Urothelium cell line (cell line): ENCODE measurements around the gene CNOT6.
A peak's percentile ranks its signal among the peaks of the same experiment; 100 is the strongest.
"Not testable (repeated sequence)": the region's sequence is repeated elsewhere in the genome, so short reads cannot be mapped to it uniquely, and the experiment has no call there.

Experiments
- DNase-seq: peaks from one replicate; pipeline ENCODE4 v3.0.0; 2011; ENCODE audit warnings: low spot score, mixed read lengths
- FAIRE-seq: peaks from 2 replicates; lab custom pipeline; 2011; peaks lifted over from hg19 to GRCh38; lab: Jason Lieb, UNC

Gene CNOT6

DNA sequence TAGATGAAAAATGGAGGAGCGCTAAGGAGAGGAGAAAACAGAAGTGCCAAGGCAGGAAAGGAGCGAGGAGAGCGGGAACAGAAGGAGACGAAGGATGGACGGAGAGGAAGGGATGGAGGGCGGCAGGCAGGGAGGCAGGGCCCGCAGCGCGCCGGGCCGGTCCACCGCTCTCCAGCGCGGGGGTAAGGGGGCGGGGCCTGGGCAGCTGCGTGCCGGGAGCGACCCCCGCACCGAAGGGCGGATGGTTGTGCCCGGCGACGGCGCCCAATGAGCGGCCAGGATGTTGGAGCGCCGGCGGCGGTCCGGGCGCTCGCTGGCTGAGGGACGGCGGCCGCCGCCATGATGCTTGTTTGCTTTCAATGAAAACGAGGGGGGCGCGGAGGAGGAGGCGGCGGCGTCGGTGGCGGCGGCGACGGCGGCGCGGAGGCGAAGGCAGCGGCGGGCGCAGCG lies at the start of gene CNOT6:
Gene CNOT6 (plus strand): TSS at position 320 of the 450 bp plus-strand sequence. CDS start 34,898 bp downstream, outside the sequence.
- DNase-seq (peak; percentile 99), FAIRE-seq (peak; percentile 78)

- DNase-seq = no peak
- FAIRE-seq = no peak
Observed at GRCh38 chr5:180454752-180455151, 39.4 kb upstream of the CNOT6 start.

DNA sequence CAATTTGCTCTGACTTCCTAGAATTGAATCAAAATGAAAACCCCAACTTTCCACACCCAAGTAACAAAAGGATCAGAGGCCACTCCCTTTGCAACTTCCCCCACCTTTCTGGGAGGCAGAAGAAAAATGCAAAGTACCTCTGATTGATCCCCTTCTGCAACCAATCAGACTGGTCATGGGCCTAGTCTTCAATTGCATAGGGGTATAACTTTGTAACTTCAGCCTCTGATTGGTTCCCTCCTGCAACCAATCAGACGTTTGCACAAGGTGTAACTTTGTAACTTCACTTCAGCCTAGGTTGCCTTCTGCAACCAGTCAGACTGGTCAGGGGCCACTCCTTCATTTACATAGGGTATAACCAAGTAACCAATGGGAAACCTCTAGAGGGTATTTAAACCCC lies 38.3 kb upstream of the CNOT6 start:
- FAIRE-seq = no peak
- no peak for DNase-seq

DNA sequence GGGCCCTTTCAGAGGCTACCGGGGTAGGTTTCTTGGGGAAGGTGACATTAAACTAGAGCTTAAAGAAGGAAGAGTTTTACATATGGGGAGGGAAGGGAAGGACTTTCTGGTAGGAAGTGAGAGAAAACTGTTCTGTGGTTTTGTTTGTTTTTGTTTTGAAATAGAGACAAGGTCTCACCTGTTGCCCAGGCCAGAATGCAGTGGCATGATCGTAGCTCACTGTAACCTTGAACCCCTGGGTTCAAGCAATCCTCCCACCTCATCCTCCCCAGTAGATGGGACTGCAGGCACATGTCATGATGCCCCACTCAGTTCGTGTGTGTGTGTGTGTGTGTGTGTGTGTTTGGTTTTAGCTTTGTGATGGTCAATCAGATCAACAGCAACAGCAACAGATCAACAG lies 37.4 kb upstream of the CNOT6 start:
- DNase-seq (no peak), FAIRE-seq (no peak)

DNA sequence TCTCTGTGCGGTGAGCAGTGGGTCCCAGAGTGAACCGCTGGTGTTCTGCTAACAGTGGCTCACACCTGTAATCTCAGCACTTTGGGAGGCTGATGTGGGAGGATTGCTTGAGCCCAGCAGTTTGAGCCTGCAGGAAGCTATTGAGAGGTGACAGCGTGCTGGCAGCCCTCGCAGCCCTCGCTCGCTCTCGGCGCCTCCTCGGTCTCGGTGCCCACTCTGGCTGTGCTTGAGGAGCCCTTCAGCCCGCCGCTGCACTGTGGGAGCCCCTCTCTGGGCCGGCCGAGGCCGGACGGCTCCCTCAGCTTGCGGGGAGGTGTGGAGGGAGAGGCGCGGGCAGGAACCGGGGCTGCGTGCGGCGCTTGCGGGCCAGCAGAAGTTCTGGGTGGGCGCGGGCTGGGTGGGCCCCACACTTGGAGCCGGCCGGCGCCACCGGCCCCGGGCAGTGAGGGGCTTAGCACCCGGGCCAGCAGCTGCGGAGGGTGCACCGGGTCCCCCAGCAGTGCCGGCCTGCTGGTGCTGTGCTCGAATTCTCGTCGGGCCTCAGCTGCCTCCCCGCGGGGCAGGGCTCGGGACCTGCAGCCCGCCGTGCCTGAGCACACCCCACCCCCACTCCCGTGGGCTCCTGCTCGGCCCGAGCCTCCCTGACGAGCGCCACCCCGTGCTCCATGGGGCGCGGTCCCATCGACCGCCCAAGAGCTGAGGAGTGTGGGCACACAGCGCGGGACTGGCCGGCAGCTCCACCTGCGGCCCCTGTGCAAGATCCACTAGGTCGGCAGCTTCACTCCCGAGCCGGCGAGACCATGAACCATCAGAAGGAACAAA lies 35.1 kb upstream of the CNOT6 start:
- not testable (repeated sequence) for FAIRE-seq, DNase-seq

DNA sequence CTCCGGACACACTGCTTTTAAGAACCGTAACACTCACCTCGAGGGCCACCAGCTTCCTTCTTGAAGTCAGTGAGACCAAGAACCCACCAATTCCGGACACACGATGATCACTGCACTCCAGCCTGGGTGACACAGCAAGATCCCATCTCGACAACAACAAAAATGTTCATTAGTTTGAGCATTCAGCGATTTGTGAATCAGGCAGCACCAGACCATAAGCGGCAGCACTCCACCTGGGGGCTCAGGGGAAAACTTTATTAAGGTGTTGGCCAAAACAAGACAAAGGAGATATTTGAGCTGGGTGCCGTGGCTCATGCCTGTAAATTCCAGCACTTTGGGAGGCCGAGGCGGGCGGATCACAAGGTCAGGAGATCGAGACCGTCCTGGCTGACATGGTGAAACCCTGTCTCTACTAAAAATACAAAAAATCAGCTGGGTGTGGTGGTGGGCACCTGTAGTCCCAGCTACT lies 34.5 kb upstream of the CNOT6 start:
- not testable (repeated sequence) for DNase-seq, FAIRE-seq

- DNase-seq = no peak
- FAIRE-seq = no peak
Observed at GRCh38 chr5:180460834-180461233, 33.3 kb upstream of the CNOT6 start.

DNA sequence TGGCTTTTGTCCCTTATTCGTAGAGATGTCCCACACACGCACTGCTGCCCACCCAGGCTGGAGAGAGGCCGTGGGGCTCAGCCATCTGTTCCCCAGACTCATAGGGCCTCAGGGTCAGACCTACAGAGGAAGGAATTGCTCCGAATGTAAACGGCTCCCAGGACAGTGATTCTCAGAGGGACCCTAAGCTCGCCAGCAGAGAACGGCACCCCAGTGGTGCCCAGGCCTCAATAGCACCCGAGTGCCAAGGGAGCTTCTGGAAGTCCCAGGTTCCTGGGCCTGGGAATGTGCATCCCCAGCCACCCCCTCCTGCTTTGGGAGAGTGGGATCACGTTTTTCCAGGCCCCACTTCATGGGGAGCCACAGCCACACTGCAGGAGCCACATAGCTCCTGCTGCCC lies 32.9 kb upstream of the CNOT6 start:
- no peak for FAIRE-seq

DNA sequence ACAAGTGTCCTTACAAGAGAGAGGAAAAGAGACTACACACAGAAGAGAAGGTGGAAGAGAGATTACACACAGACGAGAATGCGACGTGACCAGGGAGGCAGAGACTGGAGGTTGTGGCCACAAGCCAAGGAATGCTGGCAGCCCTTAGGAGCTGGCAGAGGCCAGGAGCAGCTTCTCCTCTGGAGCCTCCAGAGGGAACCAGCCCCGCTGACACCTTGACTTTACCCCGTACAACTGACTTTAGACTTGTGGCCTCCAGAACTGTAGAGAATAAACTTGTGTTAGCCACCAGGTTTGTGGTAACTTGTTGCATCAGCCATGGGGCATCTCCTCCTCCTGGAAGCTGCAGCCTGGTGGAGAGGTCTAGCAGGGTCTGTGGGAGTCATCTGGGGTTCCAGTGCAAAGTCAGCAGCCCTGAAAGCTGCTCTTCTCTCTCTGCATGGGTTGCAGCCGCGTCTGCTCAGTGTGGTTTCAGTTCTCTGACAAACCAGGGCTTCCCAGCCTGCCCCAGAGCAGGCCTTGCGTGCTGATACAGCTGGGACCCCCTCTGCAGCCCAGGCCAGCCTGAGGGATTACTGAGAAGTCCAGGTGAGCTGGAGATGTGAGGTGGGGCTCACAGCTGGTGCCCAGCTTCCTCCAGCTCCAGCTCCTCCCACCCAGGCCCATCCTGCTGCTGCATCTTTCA lies 30.8 kb upstream of the CNOT6 start:
- FAIRE-seq = no peak
- DNase-seq = no peak

More for the DNA sequence above, 32.9 kb upstream of the CNOT6 start:
- DNase-seq = no peak

DNA sequence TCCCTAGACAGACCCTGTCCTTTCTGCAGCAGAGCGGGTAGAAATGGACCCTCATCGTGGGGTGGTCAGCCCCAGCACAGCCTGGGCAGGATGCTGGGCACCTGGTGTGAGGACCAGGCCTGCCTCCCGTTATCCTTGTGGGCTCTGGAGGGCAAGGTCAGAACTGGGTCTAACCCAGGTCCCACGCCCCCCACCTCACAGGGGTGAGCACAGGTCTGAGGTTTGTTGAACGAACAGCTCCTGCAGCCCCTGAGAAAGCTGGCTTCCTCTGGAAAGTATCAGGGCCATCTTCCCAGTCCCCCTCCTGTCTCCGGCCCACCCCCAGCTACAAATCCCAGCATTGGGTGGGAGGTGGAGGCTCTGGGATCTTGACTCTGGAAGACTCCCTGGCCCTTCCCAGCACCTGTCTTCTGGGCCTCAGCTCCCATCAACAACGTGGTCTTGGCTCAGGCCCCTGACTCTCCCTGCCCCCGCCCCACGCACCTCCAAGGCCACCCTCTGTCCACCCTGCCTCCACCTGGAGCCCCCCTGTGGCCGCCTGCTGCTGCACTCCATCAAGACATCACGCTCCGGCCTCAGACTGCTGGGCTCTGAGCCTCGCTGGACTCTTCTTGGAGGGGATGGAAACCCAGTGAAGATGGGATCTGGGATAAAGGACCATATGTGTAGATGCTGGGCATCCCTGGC lies 30.1 kb upstream of the CNOT6 start:
- FAIRE-seq (no peak), DNase-seq (no peak)

GRCh38 chr5:180464603-180464970 lies 29.6 kb upstream of the CNOT6 start:
- FAIRE-seq = no peak
- DNase-seq = no peak

GRCh38 chr5:180465052-180465451 lies 29.1 kb upstream of the CNOT6 start:
- FAIRE-seq, DNase-seq: not testable (repeated sequence)

- FAIRE-seq = no peak
- no peak for DNase-seq
Observed at GRCh38 chr5:180466316-180466715, 27.9 kb upstream of the CNOT6 start.

- no peak for FAIRE-seq
- peak; percentile 53 for DNase-seq
Observed at GRCh38 chr5:180467028-180467975, 26.9 kb upstream of the CNOT6 start.

DNA sequence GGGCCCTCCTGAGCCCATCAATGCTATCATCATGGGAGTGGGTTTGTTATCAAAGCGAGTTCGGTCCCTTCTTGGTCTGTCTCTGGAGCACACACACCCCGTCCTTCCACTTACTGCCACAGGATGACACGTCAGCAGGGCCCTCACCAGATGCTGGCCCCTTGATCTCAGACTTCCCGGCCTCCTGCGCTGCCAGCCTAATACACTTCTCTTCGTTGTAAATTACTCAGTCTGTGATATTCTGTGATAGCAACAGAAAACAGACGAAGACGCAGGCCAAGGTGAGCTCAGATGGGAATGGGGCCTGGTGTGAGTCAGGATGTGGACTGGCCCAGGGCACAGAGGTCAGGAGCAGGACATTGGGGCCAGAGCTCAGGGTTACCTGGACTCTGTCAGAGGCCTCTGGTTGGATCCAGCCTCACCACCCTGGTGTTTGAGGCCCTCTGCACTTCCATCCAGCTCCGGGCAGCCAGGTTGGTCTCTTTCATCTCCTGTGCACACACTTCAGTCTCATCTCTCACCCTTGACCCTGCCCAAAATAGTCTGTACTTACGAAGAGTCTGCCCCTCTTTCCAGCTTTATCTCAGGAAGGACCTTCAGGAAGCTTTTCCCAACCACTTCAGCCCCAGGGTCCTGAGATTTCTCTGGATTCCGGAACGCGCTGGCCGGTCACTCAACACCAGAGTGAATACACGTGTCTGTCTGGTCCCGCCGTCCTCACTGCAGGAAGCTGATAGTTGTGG lies 26.0 kb upstream of the CNOT6 start:
- FAIRE-seq = no peak
- no peak for DNase-seq

DNA sequence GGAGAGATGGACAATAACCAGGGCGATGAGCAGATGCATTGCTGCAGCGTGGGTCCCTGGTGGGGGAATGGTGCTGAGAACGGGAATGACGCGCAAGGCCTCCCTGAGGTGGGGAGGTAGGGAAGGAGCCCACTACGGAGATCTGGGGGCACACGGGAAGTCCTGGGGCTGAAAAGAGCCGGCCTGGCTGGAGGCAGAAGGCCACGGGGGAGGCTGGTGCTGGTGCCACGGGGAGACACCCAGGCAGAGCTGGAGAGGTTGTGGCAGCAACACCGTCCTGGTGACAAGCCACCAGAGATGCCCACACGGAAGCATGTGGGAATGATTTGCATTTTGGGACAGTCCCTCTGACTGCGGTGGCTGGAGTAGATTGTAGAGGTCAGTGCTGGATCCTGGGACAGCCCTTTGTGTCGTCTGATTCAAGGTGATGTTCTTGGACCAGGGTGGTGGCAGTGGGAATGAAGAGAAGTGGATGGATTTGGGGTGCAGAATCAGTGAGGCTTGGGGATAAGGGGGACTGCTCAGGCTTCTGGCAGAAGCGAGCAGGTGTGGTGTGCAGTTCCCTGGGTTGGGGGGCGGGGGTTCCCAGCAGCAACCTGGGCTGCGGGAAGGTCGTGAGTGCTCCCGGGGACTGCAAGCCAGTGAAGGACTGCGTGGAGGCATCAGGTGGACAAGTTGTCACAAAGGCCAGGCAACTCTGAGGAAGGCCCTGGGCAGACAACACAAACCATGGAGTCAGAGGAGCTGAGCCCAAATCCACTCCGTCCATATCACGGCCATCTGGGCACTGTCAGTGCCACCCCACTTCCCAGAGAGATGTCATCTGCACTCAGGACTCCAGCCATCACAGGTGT lies 25.2 kb upstream of the CNOT6 start:
- DNase-seq (no peak), FAIRE-seq (no peak)

GRCh38 chr5:180469586-180469865 lies 24.7 kb upstream of the CNOT6 start:
- FAIRE-seq (no peak), DNase-seq (no peak)

GRCh38 chr5:180469866-180470265 lies 24.3 kb upstream of the CNOT6 start:
- FAIRE-seq = no peak
- no peak for DNase-seq

- FAIRE-seq (no peak), DNase-seq (no peak)
Observed at GRCh38 chr5:180470361-180470760, 23.8 kb upstream of the CNOT6 start.
